Measurements from ENCODE around the gene BRINP2.

BRINP2 gene

GRCh38 chr1:177329871-177330270 lies 159.1 kb downstream of the BRINP2 start:
- no peak for DNase-seq
